NOMO-1 (cell line): Measurements from ENCODE around the gene CYP27C1.
A peak's percentile ranks its signal among the peaks of the same experiment; 100 is the strongest.
"Not testable (repeated sequence)": the region's sequence is repeated elsewhere in the genome, so short reads cannot be mapped to it uniquely, and the experiment has no call there.

Experiments used
- DNase-seq, 2 experiments: peaks; one replicate each; lab custom pipeline; 2025; ENCODE audit not compliant: unreplicated experiment in 2 of 2; lab: John Stamatoyannopoulos, UW

The CYP27C1 gene

DNA sequence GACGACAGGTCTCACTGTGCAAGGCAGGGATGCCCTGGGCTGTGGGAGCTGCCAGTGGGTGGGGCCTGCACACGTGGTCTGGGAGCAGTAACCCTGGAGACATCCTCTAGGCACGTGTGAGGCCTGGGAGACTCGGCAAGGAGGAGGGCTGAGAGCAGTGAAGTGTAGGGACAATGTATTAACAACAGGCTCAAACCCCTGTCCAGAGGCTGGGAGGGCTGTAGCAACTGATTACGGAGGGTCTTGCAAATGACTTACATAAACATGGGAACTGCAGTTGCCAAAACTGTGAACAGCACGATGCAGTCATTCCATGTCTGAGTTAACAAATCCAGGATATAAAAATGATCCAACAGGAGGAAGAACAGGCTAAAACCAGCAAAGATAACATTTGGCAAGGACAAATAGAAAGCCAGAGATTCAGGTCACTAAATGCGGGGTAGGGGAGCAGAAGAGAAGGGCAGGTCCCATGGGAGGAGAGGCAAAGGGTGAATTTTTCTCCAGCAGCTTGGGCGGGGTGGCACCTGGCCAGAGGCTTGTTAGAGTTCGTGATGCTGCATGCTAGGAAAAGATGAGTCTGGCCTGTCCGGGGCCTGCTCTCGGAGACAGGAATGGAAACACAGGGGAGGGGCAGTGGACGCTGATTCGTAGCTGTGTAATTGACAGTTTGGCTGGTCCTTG is 44.9 kb downstream of the CYP27C1 start:
- no peak for DNase-seq

DNA sequence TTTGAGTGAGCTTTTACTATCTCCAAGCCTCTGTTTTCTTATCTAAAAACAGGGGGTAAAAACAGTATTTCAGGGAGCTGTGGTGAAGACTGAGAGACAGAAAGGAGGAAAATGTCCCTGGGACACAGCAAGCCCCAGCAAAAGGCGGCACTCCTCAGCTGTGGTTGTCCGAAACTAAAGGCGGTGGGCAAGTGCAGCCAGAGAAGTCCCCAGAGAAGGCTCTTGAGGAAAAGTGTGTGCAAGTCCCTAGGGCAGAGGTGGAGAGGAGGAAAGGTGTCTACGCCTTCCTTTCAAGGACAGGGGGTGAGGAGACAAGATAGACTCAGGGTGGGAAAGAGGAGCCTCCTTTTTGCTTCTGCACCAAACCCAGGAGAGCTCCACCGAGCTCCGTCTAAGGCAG is 45.5 kb downstream of the CYP27C1 start:
- DNase-seq: no peak

DNA sequence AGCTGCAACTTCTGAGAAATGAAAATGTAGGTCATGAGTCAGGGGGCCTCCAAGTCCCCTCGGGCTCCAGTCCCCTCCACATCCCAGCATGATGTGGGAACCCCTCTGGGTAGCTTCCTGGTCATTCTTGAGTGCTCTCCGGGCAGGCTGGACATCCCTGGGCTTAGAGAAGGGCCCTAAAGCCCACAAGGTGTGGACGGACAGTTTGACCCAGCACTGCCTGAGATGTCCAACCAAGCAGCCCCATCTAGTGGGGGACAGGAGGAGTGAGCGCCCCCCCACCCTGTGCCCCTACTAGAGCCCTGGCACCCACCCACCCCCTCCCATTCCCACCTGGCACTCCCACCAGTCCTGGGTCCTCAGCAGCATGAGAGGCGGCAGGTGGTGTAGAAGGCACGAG is 46.0 kb downstream of the CYP27C1 start:
- DNase-seq: no peak

DNA sequence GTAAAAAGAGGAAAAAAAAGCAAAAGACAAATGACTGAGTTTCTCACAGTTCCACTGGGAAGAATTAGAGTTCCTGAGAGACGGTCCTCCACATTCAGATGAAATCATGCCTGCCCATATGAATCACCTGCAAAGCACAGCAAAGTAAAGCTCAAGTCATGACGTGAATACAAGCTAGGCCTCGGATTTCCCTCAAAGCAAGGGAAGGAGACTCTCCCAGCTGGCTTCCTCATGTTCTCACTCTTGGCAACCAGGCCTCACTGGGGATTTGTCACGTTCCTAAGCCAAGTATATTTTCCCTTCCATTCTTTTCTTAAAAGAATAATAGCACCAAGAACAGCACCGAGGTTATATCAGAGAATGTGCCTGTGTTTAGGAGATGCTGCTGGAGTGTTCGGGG is 47.0 kb downstream of the CYP27C1 start:
- DNase-seq: no peak

DNA sequence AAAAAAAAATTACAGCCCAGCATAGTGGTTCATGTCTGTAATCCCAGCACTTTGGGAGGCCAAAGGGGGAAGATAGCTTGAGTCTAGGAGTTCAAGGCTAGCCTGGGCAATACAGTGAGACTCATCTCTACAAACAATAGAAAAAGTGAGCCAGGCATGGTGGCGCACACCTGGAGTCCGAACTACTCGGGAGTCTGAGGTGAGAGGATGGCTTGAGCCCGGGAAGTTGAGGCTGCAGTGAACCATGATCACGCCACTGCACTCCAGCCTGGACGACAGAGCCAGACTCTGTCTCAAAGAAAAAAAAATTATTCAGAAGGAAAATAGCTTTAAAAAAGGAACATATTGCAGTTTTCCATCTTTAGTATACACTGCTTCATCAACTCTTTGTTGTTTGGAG is 47.8 kb downstream of the CYP27C1 start:
- DNase-seq: no peak

DNA sequence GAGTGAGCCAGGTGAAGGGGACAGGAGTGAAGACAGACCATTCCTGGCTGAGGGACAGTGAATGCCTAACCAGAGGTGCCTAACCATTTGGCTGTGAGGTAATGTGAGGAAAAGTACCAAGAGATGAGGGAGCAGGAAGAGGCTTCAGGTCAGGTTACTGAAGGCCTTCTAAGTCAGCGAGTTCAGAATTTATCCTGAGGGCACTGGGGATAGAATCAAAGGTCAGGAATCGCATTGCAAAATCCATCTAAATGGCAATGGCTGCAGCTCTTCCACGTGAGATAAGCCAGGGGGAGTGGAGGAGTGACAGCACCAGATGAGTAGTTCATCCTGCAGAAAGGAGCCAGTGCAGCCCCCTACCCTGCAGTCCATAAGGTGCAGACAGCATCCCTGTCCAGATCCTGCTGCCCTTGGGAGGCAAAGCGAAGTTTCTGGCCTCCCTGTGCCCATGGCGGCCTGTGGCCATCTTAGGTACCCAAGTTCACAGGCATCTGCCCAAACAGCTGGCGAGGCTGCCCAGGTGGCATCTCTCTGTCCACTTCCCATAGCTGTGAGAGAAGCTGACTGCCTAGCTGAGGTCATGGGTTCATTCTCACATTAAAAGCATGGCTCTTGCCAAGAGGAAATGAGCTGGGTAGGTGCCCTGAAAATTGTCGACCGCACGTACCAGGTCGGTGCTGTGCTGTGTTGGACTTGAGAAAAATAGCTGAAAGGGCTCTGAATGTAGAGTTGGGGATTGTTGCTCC is 49.5 kb downstream of the CYP27C1 start:
- no peak for DNase-seq

DNA sequence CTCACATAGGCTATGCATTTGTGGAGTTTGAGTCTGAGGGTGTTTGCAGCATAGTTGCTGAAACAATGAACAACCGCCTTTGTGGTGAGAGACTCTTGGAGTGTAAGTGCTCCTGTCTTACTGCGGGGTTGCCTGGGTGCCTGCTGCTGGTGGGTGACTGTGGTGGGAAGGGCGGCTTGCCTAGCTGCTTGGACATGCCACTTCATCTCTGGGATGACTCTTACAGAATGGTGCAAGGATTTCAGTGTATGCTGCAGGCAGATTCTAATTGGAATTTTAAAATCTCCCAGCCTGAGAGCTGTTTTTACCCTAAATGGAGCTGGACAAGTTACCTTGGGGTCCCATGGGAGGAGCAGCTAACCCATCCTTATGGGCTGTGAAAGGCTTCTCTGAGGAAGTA is 50.1 kb downstream of the CYP27C1 start:
- no peak for DNase-seq

DNA sequence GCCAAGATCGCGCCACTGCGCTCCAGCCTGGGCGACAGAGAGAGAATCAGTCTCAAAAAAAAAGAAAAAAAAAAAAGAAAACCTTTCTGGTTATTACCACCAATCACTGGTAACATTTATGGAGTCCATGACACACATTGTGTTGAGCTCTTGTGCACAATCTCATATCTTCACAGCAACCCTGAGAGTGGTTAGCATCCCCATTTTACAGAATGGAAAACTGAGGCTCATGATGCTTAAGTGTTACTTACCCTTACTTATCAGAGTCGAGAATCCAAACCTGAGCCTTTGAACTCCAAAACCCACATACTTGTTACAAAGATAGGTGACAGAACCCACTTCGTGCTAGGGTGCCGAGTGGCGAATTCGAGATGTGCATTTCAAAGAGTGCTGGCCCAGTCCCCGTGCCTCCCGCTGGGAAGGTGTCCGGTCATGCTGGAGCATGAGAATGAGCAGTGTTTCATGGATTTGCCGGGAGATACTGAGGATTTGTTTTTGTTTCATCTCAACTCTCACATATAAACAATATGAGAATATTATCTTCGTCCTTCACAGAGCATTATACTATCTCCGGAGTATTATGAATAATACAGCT is 50.9 kb downstream of the CYP27C1 start:
- no peak for DNase-seq

DNA sequence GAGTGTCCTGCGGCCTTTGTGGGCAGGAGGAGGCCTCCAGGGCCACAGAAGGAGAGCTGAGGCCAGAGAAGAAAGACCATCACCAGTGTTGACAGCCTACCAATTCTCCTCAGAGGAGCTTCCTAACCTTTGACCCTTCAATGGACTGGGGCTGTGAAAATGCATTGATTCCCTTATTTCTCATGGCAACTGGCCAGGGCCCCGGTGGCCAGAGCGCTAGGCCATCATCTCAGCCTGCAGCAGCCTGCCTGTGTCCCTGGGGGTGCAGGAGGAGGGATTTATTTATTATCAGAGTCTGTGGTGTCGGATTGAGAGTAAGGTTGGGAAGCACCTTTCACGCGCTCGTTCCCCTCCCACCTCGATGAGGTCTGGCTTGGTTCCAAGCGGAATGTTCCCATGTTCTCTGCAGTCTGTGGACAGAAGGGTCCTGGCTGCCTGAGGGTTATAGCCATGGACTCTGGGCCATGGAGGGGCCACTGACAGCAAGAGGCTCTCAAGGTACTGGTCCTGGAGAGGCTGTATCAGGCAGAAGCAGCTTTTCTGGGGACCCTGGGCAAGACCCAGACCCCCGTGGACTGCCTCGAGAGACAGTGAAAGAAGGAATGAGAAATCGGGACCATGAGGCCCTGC is 53.8 kb downstream of the CYP27C1 start:
- no peak for DNase-seq

DNA sequence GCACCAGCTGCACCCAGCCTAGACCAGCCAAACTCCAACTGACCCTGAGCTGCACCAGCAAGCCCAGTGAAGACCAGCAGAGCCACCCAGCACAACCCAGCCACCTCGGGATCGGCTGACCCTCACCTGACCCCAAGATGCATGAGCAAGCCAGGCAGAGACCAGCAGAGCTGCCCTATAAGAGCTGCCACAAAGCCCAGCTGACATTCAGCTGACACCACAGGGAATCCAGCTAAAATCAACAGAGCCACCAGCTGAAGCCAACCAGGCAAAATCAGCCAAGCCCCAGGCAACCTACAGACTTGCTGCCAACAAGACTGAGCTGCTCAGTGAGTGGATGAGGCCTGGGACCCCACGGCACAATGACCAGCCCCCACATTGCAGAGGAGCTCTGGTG is 54.6 kb downstream of the CYP27C1 start:
- no peak for DNase-seq

DNA sequence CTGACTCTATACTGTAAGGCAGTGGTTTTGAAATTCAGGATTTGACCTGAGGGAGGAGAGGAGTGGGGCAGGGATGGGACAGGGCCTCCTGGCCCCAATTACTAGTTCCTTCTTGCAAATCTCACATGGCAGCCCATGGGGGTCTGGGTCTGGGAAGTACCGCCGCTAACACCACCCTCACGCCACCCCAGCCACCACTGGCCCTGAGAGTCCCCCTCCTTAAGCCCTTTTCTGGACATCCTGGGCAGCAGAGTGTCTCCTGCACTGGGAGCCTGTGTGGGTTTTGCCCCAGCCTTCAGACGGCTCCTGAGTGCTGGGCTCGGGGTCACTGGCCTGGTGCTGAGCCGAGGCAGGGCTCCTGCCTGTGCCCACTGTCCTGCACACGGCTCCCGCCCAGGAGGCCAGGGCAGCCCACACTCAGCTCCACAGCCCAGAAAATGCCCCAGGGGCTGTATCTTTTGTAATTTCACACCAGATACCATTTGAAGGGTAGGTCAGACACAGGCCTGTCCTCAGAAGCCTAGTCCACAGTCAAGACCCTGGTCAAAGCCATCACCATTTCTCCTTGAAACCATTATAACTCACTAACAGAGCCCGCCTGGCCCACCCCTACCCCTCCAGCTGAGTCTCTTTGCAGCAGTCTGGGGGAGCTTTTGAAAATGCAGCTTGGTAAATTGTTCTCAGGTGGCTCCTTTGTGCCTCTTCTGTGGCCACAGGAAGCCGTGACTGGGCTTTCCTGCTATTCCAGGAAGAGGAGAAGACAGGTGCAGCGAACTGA is 55.1 kb downstream of the CYP27C1 start:
- DNase-seq: no peak

DNA sequence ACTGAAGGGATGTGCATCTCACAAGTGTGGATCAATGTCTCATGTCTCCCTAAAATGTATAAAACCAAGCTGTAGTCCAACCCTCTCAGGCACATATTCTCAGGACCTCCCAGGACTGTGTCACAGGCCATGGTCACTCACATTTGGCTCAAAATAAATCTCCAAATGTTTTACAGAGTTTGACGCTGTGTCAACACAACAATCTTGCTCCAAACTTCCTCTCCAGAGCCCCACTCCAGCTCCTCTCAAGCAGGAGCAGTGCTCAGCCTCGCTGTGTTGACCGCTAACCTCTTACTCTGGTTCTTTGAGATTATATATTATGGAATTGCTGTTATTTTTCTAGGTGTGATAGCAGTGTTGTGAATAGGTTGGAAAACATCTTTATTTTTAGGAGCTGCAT is 56.2 kb downstream of the CYP27C1 start:
- no peak for DNase-seq

DNA sequence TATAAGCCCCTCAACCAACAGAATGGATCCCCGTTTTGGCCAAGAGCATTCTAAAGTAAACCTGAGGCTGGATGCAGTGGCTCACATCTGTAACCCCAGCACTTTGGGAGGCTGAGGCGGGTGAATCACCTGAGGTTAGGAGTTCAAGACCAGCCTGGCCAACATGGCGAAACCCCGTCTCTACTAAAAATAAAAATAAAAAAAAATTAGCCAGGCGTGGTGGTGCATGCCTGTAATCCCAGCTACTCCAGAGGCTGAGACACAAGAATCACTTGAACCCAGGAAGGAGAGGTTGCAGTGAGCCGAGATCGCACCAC is 57.1 kb downstream of the CYP27C1 start:
- not testable (repeated sequence) for DNase-seq

DNA sequence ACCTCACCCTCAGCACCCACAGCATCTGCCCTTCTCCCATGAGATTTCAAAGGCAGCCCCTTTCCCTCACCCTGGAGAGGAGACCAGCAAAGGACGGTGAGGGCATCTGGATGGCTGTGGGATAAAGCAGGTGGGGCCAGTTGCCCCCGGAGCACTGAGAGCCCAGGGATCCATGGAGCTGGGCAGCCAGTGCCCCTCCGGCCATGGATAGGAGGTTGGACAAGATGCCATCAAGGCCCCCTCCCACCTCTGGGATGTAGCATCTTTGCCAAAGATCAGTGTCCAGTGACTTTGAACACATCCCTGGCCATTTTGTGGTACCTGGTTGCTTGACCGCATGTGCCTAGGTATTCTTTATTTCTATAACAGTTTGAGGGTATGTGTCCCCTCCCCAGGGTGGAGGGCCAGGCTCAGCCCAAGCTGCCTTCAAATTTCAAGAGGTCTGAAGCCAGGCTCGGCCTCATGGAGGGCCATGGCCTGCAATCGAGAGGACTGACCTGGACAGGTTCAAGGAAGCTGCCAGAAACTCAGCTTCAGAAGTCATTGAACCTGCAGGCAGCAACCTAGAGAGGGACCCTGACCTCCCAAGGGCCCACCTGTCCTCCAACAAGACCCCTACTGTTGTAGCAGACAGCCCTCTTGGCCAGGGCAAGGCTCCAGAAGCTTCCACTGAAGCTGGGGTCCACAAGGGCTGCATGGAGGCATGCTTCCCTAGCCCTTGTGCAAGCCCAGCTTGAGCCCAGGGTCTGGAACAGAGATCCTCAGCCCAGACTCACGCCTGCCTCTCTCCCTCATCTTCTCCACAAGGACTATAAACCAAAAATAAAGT is 57.6 kb downstream of the CYP27C1 start:
- DNase-seq: no peak

DNA sequence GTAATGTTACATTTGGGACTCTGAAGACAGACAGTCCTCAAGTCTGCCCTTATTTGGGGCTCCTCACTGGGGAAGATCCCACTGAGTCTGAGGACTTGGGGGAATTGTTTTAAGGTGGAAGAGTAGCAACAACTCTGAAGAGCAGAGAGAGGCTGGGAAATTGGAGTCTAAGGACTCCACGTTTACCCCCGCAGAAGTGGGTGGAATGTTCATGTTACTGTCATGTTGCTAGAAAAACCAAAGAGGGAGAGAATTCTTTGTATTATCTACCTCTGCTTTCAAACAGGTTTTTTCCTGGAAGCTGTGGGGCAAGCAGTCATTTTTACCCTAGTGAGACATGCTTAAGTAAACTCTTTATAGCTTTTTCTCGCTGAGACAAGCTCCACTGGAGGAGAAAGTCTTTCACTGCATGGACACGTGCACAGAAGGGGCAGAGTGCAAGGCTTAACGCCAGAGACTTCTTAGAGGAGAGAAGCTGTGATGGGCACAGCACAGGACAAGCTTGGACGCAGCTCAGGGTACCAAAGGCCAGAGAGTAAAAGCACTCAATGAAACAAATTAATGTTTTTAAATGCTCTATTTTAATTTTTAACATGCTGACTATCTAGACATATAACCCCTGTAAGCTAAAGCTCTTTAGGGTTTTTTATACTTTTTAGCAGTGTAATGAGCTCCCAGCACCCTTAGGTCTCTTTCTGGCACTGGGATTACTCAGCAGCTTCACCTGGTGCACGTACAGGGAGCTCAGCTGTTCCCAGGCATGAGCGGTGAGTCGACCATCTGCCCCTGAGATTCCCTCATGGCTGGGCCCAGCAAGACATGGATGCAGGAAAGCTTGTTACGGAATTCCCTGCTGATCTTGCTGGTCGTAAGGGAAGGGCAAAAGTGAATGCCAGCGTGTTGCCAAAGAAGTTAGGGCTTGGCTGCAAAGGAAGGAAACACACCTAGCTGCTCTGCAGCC is 58.6 kb downstream of the CYP27C1 start:
- no peak for DNase-seq

DNA sequence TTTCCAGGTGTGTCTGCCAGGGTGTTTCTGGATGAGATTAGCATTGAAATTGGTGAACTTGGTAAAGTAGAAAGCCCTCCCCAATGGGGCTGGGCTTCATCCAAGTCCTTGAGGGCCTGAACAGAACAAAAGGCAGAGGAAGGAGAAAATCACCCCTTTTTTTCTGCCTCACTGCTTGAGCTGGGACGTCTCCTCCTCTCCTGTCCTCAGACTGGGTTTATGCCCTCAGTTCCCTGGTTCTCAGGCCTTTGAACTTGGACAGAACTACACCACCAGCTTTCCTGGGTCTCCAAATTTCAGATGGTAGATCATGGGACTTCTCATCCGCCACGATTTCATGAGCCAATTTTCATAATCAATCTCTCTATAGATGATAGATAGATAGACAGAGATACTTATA is 59.4 kb downstream of the CYP27C1 start:
- no peak for DNase-seq

DNA sequence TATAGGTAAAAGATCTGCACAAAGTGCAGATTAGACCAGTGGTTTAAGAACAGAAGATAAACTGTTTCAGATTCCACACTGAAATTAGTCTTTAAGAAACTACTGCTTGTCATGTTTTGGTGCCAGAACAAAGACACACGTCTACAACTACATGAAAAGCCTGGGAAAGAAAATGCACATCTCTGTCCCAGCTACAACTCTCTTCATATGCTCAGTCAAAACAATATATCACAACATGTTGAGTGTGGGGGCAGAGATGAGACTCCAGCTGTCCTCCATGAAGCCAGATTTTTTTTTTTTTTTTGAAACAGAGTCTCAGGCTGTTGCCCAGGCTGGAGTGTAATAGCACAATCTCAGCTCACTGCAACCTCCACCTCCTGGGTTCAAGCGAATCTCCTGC is 60.6 kb downstream of the CYP27C1 start:
- no peak for DNase-seq

DNA sequence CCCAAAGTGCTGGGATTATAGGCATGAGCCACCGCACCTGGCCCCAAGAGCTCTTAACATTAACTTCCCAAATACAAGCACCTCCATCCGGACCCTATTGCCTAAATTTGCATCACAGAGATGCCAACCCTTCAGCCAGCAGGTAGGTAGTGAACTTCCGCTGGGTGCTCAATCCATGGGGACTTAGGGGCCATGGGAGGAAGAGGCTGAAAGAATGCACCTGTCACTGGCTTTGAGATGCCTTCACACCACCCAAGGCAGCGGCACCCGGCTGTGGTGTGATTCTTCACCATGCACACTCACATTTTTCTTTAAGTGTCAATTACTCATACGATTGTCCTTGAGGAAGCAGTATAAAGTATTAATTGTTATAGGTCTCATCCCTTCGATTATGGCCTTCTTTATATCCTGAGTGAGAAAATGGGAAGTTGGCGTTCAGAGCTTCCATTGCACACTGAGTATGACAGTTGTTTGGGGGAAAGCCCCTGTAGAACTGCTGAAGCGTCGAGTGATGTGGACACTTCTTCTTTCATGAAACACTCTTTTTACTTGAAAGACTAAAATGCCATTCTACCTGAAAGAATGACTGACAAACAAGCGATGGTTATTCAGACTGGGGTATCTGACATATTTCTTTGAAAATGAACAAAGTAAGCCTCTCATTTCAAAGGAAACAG is 61.3 kb downstream of the CYP27C1 start:
- DNase-seq: peak; percentile 27 to 40
